Keratinocyte (primary cell): ENCODE results near the gene GPR39. TPM values are rescaled to one million over a fixed set of nuclear protein-coding genes. Genes with fewer than 3 reads are reported as not detected.

Source experiments
- DNase-seq: peaks from one replicate; pipeline ENCODE4 v3.0.0-alpha.2; 2011; ENCODE audit warnings: low read depth, missing footprints, low spot score
- FAIRE-seq: peaks from 2 replicates; lab custom pipeline; 2011; peaks lifted over from hg19 to GRCh38; lab: Jason Lieb, UNC
- H2AFZ ChIP-seq: 2 replicates; pipeline ENCODE4 v1.6.0; 2012; ENCODE audit warnings: low read length, control low read depth, inconsistent platforms; ENCODE audit not compliant: control insufficient read depth
- H3K27ac ChIP-seq: 2 replicates; pipeline ENCODE4 v1.5.1; 2011; ENCODE audit warnings: low read length; ENCODE audit not compliant: control insufficient read depth, insufficient read depth
- H3K27me3 ChIP-seq: 3 replicates; pipeline ENCODE4 v1.6.0; 2011; ENCODE audit warnings: low read length; ENCODE audit not compliant: control insufficient read depth, insufficient read depth; ENCODE audit errors: extremely low read depth
- H3K36me3 ChIP-seq, 2 experiments: 2 replicates in 1 of 2; 3 replicates in 1 of 2; pipeline ENCODE4 v1.5.1; 2011; ENCODE audit warnings: low read length in 2 of 2, mild to moderate bottlenecking in 1 of 2; ENCODE audit not compliant: control insufficient read depth in 2 of 2, insufficient read depth in 2 of 2; ENCODE audit errors: extremely low read depth in 1 of 2
- H3K4me1 ChIP-seq: 3 replicates; pipeline ENCODE4 v1.5.1; 2011; ENCODE audit warnings: low read length; ENCODE audit not compliant: control insufficient read depth, insufficient read depth; ENCODE audit errors: extremely low read depth
- H3K4me2 ChIP-seq: 3 replicates; pipeline ENCODE4 v1.6.0; 2011; ENCODE audit warnings: low read depth, low read length; ENCODE audit not compliant: control insufficient read depth, insufficient read depth; ENCODE audit errors: extremely low read depth
- H3K4me3 ChIP-seq, 3 experiments: fragments of 200-600 bp in 1 of 3; sonication (generic) in 1 of 3; 2 replicates in 2 of 3; 3 replicates in 1 of 3; pipeline ENCODE4 v1.5.1; 2011 to 2016; ENCODE audit warnings: low read length in 3 of 3, mild to moderate bottlenecking in 3 of 3, control low read depth in 2 of 3, inconsistent platforms in 1 of 3, low read depth in 1 of 3, mixed read lengths in 1 of 3, mixed run types in 1 of 3, moderate library complexity in 1 of 3; ENCODE audit not compliant: control insufficient read depth in 2 of 3, insufficient read depth in 2 of 3; ENCODE audit errors: extremely low read depth in 1 of 3
- H3K79me2 ChIP-seq: 2 replicates; pipeline ENCODE4 v1.6.0; 2012; ENCODE audit warnings: low read length; ENCODE audit not compliant: control insufficient read depth, insufficient read depth
- H3K9ac ChIP-seq: 3 replicates; pipeline ENCODE4 v1.6.0; 2011; ENCODE audit warnings: low read length; ENCODE audit not compliant: control insufficient read depth, insufficient read depth; ENCODE audit errors: extremely low read depth
- H3K9me1 ChIP-seq: 3 replicates; pipeline ENCODE4 v1.6.0; 2011; ENCODE audit warnings: low read length; ENCODE audit not compliant: control insufficient read depth, insufficient read depth; ENCODE audit errors: extremely low read depth
- H3K9me3 ChIP-seq: 2 replicates; pipeline ENCODE4 v1.5.1; 2012; ENCODE audit warnings: low read depth, low read length; ENCODE audit not compliant: control insufficient read depth
- H4K20me1 ChIP-seq: 3 replicates; pipeline ENCODE4 v1.6.0; 2011; ENCODE audit warnings: low read length; ENCODE audit not compliant: control insufficient read depth, insufficient read depth; ENCODE audit errors: extremely low read depth
- EZH2 ChIP-seq: IDR thresholded peaks from one replicate; pipeline ENCODE4 v1.6.1; 2012; ENCODE audit warnings: inconsistent platforms, mild to moderate bottlenecking, low read length, moderate library complexity
- dilution Hi-C: fragments of 300-500 bp; cut with MboI; formaldehyde crosslinking; loops from one replicate; pipeline ENCODE4 v1.7.0; 2020; ENCODE audit warnings: low sequenced_read_pairs; ENCODE audit not compliant: extremely low pct_ligation_motif_present
- polyA plus RNA-seq, 5 experiments: library from polyadenylated mRNA; depleted of rRNA in 3 of 5; stranded (reverse) in 3 of 5; stranded (forward) in 1 of 5; unstranded in 1 of 5; fragments of >200 nt; gene quantifications; 1 replicate in 1 of 5; 2 replicates in 3 of 5; 3 replicates in 1 of 5; pipeline versions ENCODE4 v1.2.1 to v1.2.3, GENCODE V29; 2011 to 2012; ENCODE audit warnings: missing spikeins in 2 of 5, low read depth in 1 of 5, low replicate concordance in 1 of 5
- TF ChIP-seq, protein P1 (sequence below), 3 experiments: IDR thresholded peaks in 1 of 3; conservative IDR thresholded peaks in 1 of 3; optimal IDR thresholded peaks in 1 of 3; 2 replicates in 2 of 3; 3 replicates in 1 of 3; pipeline versions ENCODE3 to v1.5.1; 2011; ENCODE audit warnings: low read length in 3 of 3, mild to moderate bottlenecking in 3 of 3, moderate library complexity in 2 of 3, control low read depth in 1 of 3, inconsistent platforms in 1 of 3; ENCODE audit not compliant: insufficient read depth in 2 of 3; ENCODE audit errors: extremely low read depth in 1 of 3

GPR39 gene
- polyA plus RNA-seq, 1 donor (not counting 4 experiments of a cell fraction or from before 2014, with no cell fraction given): 4.7 TPM

- Histone ChIP-seq H3K27ac (no peak overlapping the region), H3K9me3 (no peaks in the 10 kb centered on the region), H3K4me3 (no peak overlapping the region), H3K36me3 (no peaks in the 10 kb centered on the region), H3K27me3 (no peaks in the 10 kb centered on the region), H3K9ac (no peak overlapping the region), H2AFZ (no peak overlapping the region), H3K4me2 (no peak overlapping the region), H3K4me1 (no peaks in the 10 kb centered on the region), H3K79me2 (no peaks in the 10 kb centered on the region), H4K20me1 (no peaks in the 10 kb centered on the region), H3K9me1 (no peaks in the 10 kb centered on the region)
- FAIRE-seq: no peak
- dilution Hi-C loops: no loop called here
- DNase-seq: no peak
- TF ChIP-seq EZH2: no peak
- TF ChIP-seq, protein P1, sequence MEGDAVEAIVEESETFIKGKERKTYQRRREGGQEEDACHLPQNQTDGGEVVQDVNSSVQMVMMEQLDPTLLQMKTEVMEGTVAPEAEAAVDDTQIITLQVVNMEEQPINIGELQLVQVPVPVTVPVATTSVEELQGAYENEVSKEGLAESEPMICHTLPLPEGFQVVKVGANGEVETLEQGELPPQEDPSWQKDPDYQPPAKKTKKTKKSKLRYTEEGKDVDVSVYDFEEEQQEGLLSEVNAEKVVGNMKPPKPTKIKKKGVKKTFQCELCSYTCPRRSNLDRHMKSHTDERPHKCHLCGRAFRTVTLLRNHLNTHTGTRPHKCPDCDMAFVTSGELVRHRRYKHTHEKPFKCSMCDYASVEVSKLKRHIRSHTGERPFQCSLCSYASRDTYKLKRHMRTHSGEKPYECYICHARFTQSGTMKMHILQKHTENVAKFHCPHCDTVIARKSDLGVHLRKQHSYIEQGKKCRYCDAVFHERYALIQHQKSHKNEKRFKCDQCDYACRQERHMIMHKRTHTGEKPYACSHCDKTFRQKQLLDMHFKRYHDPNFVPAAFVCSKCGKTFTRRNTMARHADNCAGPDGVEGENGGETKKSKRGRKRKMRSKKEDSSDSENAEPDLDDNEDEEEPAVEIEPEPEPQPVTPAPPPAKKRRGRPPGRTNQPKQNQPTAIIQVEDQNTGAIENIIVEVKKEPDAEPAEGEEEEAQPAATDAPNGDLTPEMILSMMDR (optimal IDR thresholded peaks at IDR 0.05 in 1 of 3, IDR thresholded peaks at IDR 0.05 in 1 of 3, conservative IDR thresholded peaks at IDR 0.05 in 1 of 3; ENCODE audit: extremely low read depth in 1 of 3, insufficient read depth in 2 of 3, low read length in 3 of 3): no peak
Observed at GRCh38 chr2:132681766-132682165, 265.2 kb downstream of the GPR39 start.

DNA sequence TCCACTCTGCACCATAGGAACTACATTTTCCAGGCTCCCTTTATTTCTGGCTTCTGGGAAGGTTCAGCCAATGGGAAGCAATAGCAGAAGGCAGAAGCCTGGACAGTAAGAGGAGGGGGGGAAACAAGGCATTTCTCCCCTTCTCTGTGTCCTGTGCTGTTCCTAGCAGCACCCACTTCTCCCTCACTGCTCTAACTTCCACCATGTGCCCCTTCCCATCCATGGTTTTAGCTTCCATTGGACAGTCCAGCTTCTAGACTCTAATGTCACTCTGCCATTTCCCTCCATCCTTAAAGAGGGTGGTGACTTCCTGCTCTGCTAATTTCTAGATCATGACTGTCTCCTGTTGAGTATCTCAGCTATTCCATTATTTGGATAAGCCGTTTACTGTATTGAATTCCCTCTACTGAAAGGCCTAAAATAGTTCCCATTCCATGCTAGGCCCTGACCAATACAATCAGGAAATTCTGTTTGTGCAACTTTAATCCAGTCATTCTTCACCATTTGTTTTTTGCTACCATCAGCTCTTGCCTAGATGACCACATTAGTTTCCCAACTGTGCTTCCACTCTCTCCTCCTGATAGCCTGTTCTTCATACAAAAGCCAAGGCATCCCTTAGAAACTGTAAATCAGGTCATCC lies 274.2 kb downstream of the GPR39 start:
- Histone ChIP-seq H3K9me1 (no peaks in the 10 kb centered on the region), H3K27me3 (no peaks in the 10 kb centered on the region), H3K4me1 (no peaks in the 10 kb centered on the region), H3K79me2 (no peaks in the 10 kb centered on the region), H3K9ac (no peak overlapping the region), H4K20me1 (no peaks in the 10 kb centered on the region), H3K9me3 (no peaks in the 10 kb centered on the region), H3K27ac (no peak overlapping the region), H3K4me2 (no peak overlapping the region), H3K36me3 (no peaks in the 10 kb centered on the region), H2AFZ (no peak overlapping the region), H3K4me3 (no peak overlapping the region)
- no peak for DNase-seq
- TF ChIP-seq, protein P1 (optimal IDR thresholded peaks at IDR 0.05 in 1 of 3, IDR thresholded peaks at IDR 0.05 in 1 of 3, conservative IDR thresholded peaks at IDR 0.05 in 1 of 3; ENCODE audit: extremely low read depth in 1 of 3, insufficient read depth in 2 of 3, low read length in 3 of 3): no peak
- no peak for TF ChIP-seq EZH2
- no peak for FAIRE-seq
- dilution Hi-C loops: no loop called here
